HAP-1 (cell line): ENCODE data around the gene RABGAP1L.
"Not testable (repeated sequence)": the region's sequence is repeated elsewhere in the genome, so short reads cannot be mapped to it uniquely, and the experiment has no call there.

Source experiments
- DNase-seq, 2 experiments: peaks; one replicate each; pipeline ENCODE4 v3.0.0-alpha.2; 2016 to 2020; ENCODE audit warnings: low spot score in 2 of 2
- H3K27me3 ChIP-seq: fragments of 250-450 bp; sonication (Bioruptor Pico); 2 replicates; pipeline ENCODE4 v1.5.1; 2020; ENCODE audit warnings: low read depth, mild to moderate bottlenecking, moderate library complexity
- H3K36me3 ChIP-seq: fragments of 250-450 bp; sonication (Bioruptor Pico); replicated peaks from 2 replicates; pipeline ENCODE4 v1.5.1; 2020; ENCODE audit warnings: mild to moderate bottlenecking
- H3K4me1 ChIP-seq: fragments of 250-450 bp; sonication (Bioruptor Pico); 2 replicates; pipeline ENCODE4 v1.5.1; 2020; ENCODE audit warnings: mild to moderate bottlenecking
- H3K4me3 ChIP-seq: fragments of 250-450 bp; sonication (Bioruptor Pico); 2 replicates; pipeline ENCODE4 v1.5.1; 2020; ENCODE audit warnings: mild to moderate bottlenecking, moderate library complexity
- H3K9me3 ChIP-seq: fragments of 250-450 bp; sonication (Bioruptor Pico); 2 replicates; pipeline ENCODE4 v1.5.1; 2020; ENCODE audit warnings: mild to moderate bottlenecking, moderate library complexity
- in situ Hi-C: fragments of 300-500 bp; cut with MboI; formaldehyde crosslinking; loops from 3 replicates; pipeline ENCODE4 v1.14.3; 2020; ENCODE audit warnings: low sequenced_read_pairs, inconsistent platforms, mixed read lengths

RABGAP1L gene

GRCh38 chr1:174219606-174220370 is 60.5 kb downstream of the RABGAP1L start:
- Histone ChIP-seq H3K27me3 (no peaks in the 10 kb centered on the region), H3K4me3 (no peak overlapping the region), H3K4me1 (no peaks in the 10 kb centered on the region), H3K36me3 (no peaks in the 10 kb centered on the region; the same call in 1 of the 2 replicates), H3K9me3 (no peaks in the 10 kb centered on the region)
- no peak for DNase-seq
- in situ Hi-C loops, result no loop called here

- Histone ChIP-seq H3K4me1 (no peaks in the 10 kb centered on the region), H3K27me3 (no peaks in the 10 kb centered on the region), H3K4me3 (no peak overlapping the region), H3K36me3 (no peaks in the 10 kb centered on the region; the same call in 1 of the 2 replicates), H3K9me3 (no peaks in the 10 kb centered on the region)
- DNase-seq, result no peak
- in situ Hi-C loops, result no loop called here
Measured at GRCh38 chr1:174221681-174222080, 62.4 kb downstream of the RABGAP1L start.

GRCh38 chr1:174222166-174222949 is 63.0 kb downstream of the RABGAP1L start:
- H3K9me3 ChIP-seq, result no peaks in the 10 kb centered on the region
- H3K27me3 ChIP-seq, result no peaks in the 10 kb centered on the region
- in situ Hi-C loops, result no loop called here
- H3K36me3 ChIP-seq, result no peaks in the 10 kb centered on the region; the same call in 1 of the 2 replicates
- no peak overlapping the region for H3K4me3 ChIP-seq
- no peaks in the 10 kb centered on the region for H3K4me1 ChIP-seq
- no peak for DNase-seq

- Histone ChIP-seq H3K4me1 (no peaks in the 10 kb centered on the region), H3K27me3 (no peaks in the 10 kb centered on the region), H3K4me3 (no peak overlapping the region), H3K9me3 (no peaks in the 10 kb centered on the region), H3K36me3 (no peaks in the 10 kb centered on the region; the same call in 1 of the 2 replicates)
- in situ Hi-C loops, result no loop called here
- no peak for DNase-seq
Measured at GRCh38 chr1:174224641-174225040, 65.3 kb downstream of the RABGAP1L start.

DNA sequence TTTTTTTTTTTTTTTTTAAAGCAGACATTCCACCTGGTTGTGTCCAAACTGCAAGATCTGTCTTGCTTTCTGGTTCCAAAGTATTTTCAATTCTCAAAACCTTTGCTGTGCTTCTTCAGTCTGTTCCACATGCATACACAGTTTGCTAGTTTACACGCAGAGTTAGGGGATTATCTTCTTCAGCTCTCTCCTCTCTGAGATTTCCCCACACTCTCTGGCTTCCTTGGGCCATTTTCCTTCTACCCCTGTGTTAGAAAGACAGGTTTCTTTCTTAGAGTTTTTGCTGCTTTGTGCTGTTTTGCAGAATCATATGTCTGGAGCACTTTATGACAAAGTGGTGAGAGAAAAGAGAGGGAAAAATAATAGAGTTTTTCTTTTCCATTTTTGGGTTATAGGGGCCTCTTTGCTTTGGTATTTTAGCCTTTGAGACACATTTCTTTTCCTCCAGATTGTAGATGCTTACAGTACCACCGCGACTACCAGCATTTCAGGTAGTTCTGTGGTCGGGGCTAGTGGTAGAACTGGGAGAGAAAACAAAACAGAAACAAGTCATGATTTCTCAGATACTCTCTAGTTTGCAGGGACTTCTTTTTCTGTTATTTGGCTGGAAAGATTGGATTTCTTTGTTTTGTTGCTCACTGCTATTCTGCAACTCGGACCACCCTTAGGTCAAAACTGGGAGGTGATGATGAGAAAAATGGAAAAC is 66.3 kb downstream of the RABGAP1L start:
- H3K4me3 ChIP-seq, result no peak overlapping the region
- H3K4me1 ChIP-seq, result no peaks in the 10 kb centered on the region
- no peak for DNase-seq
- H3K27me3 ChIP-seq, result no peaks in the 10 kb centered on the region
- in situ Hi-C loops, result no loop called here
- H3K9me3 ChIP-seq, result no peaks in the 10 kb centered on the region
- no peaks in the 10 kb centered on the region; the same call in 1 of the 2 replicates for H3K36me3 ChIP-seq

- no peak for DNase-seq
- Histone ChIP-seq H3K36me3 (no peaks in the 10 kb centered on the region), H3K4me1 (no peaks in the 10 kb centered on the region), H3K27me3 (no peaks in the 10 kb centered on the region), H3K9me3 (no peaks in the 10 kb centered on the region), H3K4me3 (no peak overlapping the region)
- in situ Hi-C loops, result no loop called here
Measured at GRCh38 chr1:174230399-174230798, 71.1 kb downstream of the RABGAP1L start.

DNA sequence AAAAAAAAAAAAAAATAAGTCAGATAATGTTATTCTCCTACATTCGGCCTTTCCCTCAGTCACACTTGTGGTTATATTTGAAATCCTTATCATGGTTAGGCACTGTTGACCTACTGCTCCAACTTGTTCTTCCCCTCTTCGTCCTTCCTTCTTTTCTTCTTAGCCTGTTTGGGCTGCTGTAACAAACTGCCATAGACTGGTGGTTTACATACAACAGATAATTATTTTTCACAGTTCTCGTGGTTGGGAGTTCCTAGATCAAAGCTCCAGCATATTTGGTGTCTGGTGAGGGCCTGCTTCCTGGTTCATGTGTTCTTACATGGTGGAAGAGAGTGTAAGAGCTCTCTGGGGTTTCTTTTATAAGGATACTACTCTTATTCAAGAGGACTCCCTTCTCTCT is 73.4 kb downstream of the RABGAP1L start:
- H3K4me1 ChIP-seq, result no peaks in the 10 kb centered on the region
- in situ Hi-C loops, result no loop called here
- H3K4me3 ChIP-seq, result no peak overlapping the region
- no peaks in the 10 kb centered on the region for H3K27me3 ChIP-seq
- H3K9me3 ChIP-seq, result no peaks in the 10 kb centered on the region
- DNase-seq, result no peak
- no peaks in the 10 kb centered on the region for H3K36me3 ChIP-seq

GRCh38 chr1:174238845-174239501 is 79.7 kb downstream of the RABGAP1L start:
- H3K4me1 ChIP-seq, H3K36me3 ChIP-seq, in situ Hi-C loops, H3K4me3 ChIP-seq, H3K9me3 ChIP-seq, DNase-seq, H3K27me3 ChIP-seq: not testable (repeated sequence)

DNA sequence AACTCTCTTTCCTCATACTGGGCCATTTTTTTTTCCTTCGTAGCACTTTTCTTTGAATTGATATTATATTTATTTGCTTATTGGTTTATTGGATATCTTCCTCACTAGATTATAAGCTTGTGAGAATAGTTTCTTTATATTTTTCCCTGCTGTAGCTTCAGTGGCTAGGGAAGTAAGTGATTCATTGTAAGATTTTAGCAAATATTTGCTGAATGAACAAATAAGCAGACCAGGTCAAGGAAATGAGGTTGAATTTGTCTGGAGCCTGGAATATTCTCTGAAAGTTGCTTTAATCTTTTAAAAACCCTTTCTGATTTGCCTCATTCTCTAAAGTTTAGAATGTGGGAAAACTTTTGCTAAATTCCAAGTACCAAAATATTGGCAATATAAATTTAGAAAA is 80.2 kb downstream of the RABGAP1L start:
- H3K4me1 ChIP-seq, result no peaks in the 10 kb centered on the region
- H3K36me3 ChIP-seq, result no peaks in the 10 kb centered on the region
- no peaks in the 10 kb centered on the region for H3K27me3 ChIP-seq
- no peak for DNase-seq
- no peak overlapping the region for H3K4me3 ChIP-seq
- in situ Hi-C loops, result no loop called here
- H3K9me3 ChIP-seq, result no peaks in the 10 kb centered on the region

GRCh38 chr1:174242856-174243255 is 83.5 kb downstream of the RABGAP1L start:
- H3K4me1 ChIP-seq, result no peaks in the 10 kb centered on the region
- H3K4me3 ChIP-seq, result no peak overlapping the region
- in situ Hi-C loops, result no loop called here
- DNase-seq, result no peak
- H3K36me3 ChIP-seq, result no peaks in the 10 kb centered on the region
- no peaks in the 10 kb centered on the region for H3K9me3 ChIP-seq
- H3K27me3 ChIP-seq, result no peaks in the 10 kb centered on the region

DNA sequence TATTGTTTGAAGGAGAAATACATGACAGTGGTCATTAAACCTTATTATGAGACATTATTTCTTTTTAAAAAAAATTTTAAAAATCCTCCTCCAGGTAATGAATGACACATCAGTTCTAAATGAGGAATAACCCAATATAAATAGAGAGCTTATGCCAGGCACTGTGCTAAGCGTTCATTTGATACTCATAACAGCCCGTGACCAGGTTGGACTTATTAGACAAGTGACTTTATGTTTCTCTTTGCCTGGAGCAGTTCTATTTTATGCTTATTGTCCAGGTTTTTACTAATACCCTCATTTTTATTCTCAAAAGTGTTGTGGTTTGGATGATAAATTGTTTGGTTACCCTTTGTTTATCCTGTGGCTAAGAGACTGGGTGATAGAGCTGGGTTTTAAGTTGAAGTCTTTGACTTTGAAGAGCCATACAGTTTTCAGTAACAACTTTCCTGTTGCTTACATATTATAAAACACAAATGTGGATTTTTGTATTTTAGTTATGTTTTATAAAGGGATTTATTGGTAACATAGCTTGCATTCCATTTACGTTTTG is 84.2 kb downstream of the RABGAP1L start:
- no peak overlapping the region for H3K4me3 ChIP-seq
- H3K9me3 ChIP-seq, result no peaks in the 10 kb centered on the region
- H3K4me1 ChIP-seq, result no peaks in the 10 kb centered on the region
- H3K36me3 ChIP-seq, result no peaks in the 10 kb centered on the region
- DNase-seq, result no peak
- no peaks in the 10 kb centered on the region for H3K27me3 ChIP-seq
- in situ Hi-C loops, result no loop called here

GRCh38 chr1:174244017-174244416 is 84.7 kb downstream of the RABGAP1L start:
- Histone ChIP-seq H3K27me3 (no peaks in the 10 kb centered on the region), H3K36me3 (no peaks in the 10 kb centered on the region), H3K9me3 (no peaks in the 10 kb centered on the region), H3K4me3 (no peak overlapping the region), H3K4me1 (no peaks in the 10 kb centered on the region)
- in situ Hi-C loops, result no loop called here
- DNase-seq, result no peak

DNA sequence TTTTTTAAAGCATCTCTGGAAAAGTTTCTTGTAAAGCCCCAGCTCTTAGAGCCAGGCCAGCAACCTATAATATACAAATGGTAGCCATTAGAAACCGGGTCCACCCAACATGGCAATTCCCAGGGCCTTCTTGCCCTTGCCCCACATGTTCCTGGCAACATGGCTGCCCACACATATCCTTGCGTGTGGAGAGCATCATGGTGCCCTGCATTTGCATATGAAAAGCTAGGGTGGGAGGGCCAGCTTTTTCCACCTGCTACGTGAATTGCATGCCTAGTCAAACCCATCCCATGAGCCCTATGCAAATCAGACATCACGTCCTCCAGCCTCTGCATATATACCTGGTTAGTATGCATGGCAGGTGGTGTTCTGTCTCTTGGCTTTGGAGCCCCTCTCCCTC is 88.2 kb downstream of the RABGAP1L start:
- H3K36me3 ChIP-seq, result no peaks in the 10 kb centered on the region
- no peak overlapping the region for H3K4me3 ChIP-seq
- no peak for DNase-seq
- no peaks in the 10 kb centered on the region for H3K9me3 ChIP-seq
- H3K4me1 ChIP-seq, result no peaks in the 10 kb centered on the region
- in situ Hi-C loops, result no loop called here
- H3K27me3 ChIP-seq, result no peaks in the 10 kb centered on the region
